ENCODE results near the gene GLE1. TPM values are rescaled to one million over a fixed set of nuclear protein-coding genes. Genes with fewer than 3 reads are reported as not detected.

GLE1 gene
- total RNA-seq, 1 experiment from 2014 or later: 19.0 TPM

DNA sequence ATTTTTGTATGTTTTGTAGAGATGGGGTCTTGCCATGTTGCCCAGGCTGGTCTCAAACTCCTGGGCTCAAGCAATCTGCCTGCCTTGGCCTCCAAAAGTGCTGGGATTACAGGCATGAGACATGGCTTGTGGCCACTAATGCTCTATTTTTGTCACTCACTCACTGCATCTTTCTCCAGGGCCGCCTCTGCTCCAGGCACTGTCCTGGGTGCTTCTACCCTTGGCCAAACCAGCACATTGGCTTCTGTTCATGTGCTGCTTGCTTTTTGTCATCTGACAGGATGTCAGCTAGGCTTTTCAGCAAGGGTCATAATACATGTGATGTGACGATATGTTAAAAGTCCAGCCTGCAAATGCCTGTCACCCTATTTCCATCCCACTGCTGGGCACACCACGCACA lies 45.5 kb upstream of the GLE1 start:
- H3K36me3 Mint-ChIP-seq (ENCODE audit: insufficient read depth in 1 of 3, low read depth in 3 of 3): peaks cover 18 to 44% (median 33%) of the 10 kb centered on the region in 3 experiments; a peak in 6 of 7 replicates
- Histone ChIP-seq H2BK15ac (ENCODE audit: low read depth, low read length) (no peak overlapping the region), H3K23me2 (ENCODE audit: insufficient read length, low read depth, low read length, poor library complexity, severe bottlenecking) (peaks cover 12% of the 10 kb centered on the region), H3K79me2 (ENCODE audit: insufficient read depth, low read length) (no peaks in the 10 kb centered on the region), H3K4me2 (ENCODE audit: insufficient read depth, insufficient read length, low read length) (no peak overlapping the region), H3K9ac (ENCODE audit: extremely low read depth, insufficient read length, low read length) (no peak overlapping the region), H2BK20ac (ENCODE audit: low read depth, low read length, poor library complexity, severe bottlenecking) (no peak overlapping the region), H4K5ac (ENCODE audit: insufficient read length, low read depth, low read length) (no peak overlapping the region), H3K79me1 (ENCODE audit: insufficient read depth, low read depth, low read length, poor library complexity, severe bottlenecking) (no peaks in the 10 kb centered on the region), H3T11ph (ENCODE audit: low read length) (no peak overlapping the region), H3K27me3 (ENCODE audit: insufficient read depth, low read length) (peaks cover 19% of the 10 kb centered on the region; the same call in 1 of the 2 replicates), H3K4ac (ENCODE audit: low read depth, low read length) (no peak overlapping the region), H2BK120ac (ENCODE audit: low read depth, low read length, poor library complexity, severe bottlenecking) (no peak overlapping the region), H3K23ac (ENCODE audit: insufficient read length, low read depth, low read length) (no peak overlapping the region), H2BK5ac (ENCODE audit: insufficient read length, low read length) (no peak overlapping the region), H4K91ac (ENCODE audit: insufficient read length, low read depth, low read length) (no peak overlapping the region), H2AK5ac (ENCODE audit: insufficient read length, low read length) (no peak overlapping the region), H4K8ac (replicated peaks; ENCODE audit: insufficient read length, low read depth, low read length) (no peak overlapping the region), H4K20me1 (ENCODE audit: control insufficient read depth, insufficient read depth, insufficient read length) (no peaks in the 10 kb centered on the region), H3K27ac (ENCODE audit: insufficient read length, low read depth, low read length) (no peak overlapping the region), H3K14ac (ENCODE audit: insufficient read depth, low read length) (no peak overlapping the region), H3K4me1 (ENCODE audit: insufficient read depth, low read length) (no peaks in the 10 kb centered on the region), H2BK12ac (ENCODE audit: insufficient read length, low read depth, low read length) (no peak overlapping the region), H3K18ac (ENCODE audit: insufficient read length, low read depth, low read length) (no peak overlapping the region), H3K56ac (ENCODE audit: insufficient read length, low read depth, low read length) (no peak overlapping the region), H2AFZ (ENCODE audit: low read length) (no peak overlapping the region), H3K9me3 (ENCODE audit: control insufficient read depth, low read depth, low read length) (no peaks in the 10 kb centered on the region)
- H3K4me1 Mint-ChIP-seq: peaks cover 8 to 11% of the 10 kb centered on the region in 2 experiments
- peaks cover 71% of the 10 kb centered on the region for H3K27me3 Mint-ChIP-seq (ENCODE audit: low read depth)
- WGBS (ENCODE audit: extremely low coverage, insufficient read length, low lambda C conversion rate): no CpG with 5 or more reads among the region's 3 CpGs
- TF ChIP-seq, protein P1, sequence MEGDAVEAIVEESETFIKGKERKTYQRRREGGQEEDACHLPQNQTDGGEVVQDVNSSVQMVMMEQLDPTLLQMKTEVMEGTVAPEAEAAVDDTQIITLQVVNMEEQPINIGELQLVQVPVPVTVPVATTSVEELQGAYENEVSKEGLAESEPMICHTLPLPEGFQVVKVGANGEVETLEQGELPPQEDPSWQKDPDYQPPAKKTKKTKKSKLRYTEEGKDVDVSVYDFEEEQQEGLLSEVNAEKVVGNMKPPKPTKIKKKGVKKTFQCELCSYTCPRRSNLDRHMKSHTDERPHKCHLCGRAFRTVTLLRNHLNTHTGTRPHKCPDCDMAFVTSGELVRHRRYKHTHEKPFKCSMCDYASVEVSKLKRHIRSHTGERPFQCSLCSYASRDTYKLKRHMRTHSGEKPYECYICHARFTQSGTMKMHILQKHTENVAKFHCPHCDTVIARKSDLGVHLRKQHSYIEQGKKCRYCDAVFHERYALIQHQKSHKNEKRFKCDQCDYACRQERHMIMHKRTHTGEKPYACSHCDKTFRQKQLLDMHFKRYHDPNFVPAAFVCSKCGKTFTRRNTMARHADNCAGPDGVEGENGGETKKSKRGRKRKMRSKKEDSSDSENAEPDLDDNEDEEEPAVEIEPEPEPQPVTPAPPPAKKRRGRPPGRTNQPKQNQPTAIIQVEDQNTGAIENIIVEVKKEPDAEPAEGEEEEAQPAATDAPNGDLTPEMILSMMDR (conservative IDR thresholded peaks at IDR 0.05): no peak
- H3K9me3 Mint-ChIP-seq: peaks cover 0 to 3% of the 10 kb centered on the region in 2 experiments; a peak in 1 of 5 replicates
- no peak overlapping the region for H3K4me3 Mint-ChIP-seq
- no peak overlapping the region for H3K27ac Mint-ChIP-seq
- no peak for DNase-seq

Data from H9 (cell line).